Testis (tissue), 2 donors: Measurements from ENCODE around the gene RNF40.

Experiments
- CTCF ChIP-seq, 3 experiments: fragments of 450-650 bp in 2 of 3; fragments of 200-600 bp in 1 of 3; sonication (generic) in 1 of 3; IDR thresholded peaks; one replicate each; pipeline ENCODE4 v1.5.1; 2016 to 2019; ENCODE audit warnings: antibody characterized with exemption in 3 of 3, mild to moderate bottlenecking in 2 of 3, moderate library complexity in 1 of 3
- POLR2A ChIP-seq: fragments of 450-650 bp; IDR thresholded peaks from one replicate; pipeline ENCODE4 v1.6.1; 2017; ENCODE audit warnings: antibody characterized with exemption, mild to moderate bottlenecking, moderate library complexity

- no peak for TF ChIP-seq CTCF (IDR thresholded peaks at IDR 0.05)
- peak; percentile 52 for TF ChIP-seq POLR2A
Measured at GRCh38 chr16:30805370-30806169, 43.4 kb downstream of the RNF40 start.
